Measurements from ENCODE around the gene CTNNA2. TPM values are rescaled to one million over a fixed set of nuclear protein-coding genes. Genes with fewer than 3 reads are reported as not detected.

CTNNA2 gene
- total RNA-seq, 1 experiment from 2014 or later: 5.5 TPM

GRCh38 chr2:79611448-79612016, 98.7 kb downstream of the CTNNA2 start:
- no peaks in the 10 kb centered on the region for H3K9me3 Mint-ChIP-seq
- peaks cover 4 to 7% of the 10 kb centered on the region in 2 experiments; a peak in 2 of 4 replicates for H3K4me1 Mint-ChIP-seq
- Histone ChIP-seq H3K79me1 (ENCODE audit: insufficient read depth, low read depth, low read length, poor library complexity, severe bottlenecking) (no peaks in the 10 kb centered on the region), H2BK120ac (ENCODE audit: low read depth, low read length, poor library complexity, severe bottlenecking) (no peak overlapping the region), H2BK15ac (ENCODE audit: low read depth, low read length) (no peak overlapping the region), H2AFZ (ENCODE audit: low read length) (no peak overlapping the region), H4K91ac (ENCODE audit: insufficient read length, low read depth, low read length) (no peak overlapping the region), H4K5ac (ENCODE audit: insufficient read length, low read depth, low read length) (no peak overlapping the region), H3K23ac (ENCODE audit: insufficient read length, low read depth, low read length) (no peak overlapping the region), H3K56ac (ENCODE audit: insufficient read length, low read depth, low read length) (no peak overlapping the region), H3K4me2 (ENCODE audit: insufficient read depth, insufficient read length, low read length) (no peak overlapping the region), H3T11ph (ENCODE audit: low read length) (no peak overlapping the region), H3K23me2 (ENCODE audit: insufficient read length, low read depth, low read length, poor library complexity, severe bottlenecking) (no peaks in the 10 kb centered on the region), H3K79me2 (ENCODE audit: insufficient read depth, low read length) (no peaks in the 10 kb centered on the region), H3K14ac (ENCODE audit: insufficient read depth, low read length) (no peak overlapping the region), H3K9me3 (ENCODE audit: control insufficient read depth, low read depth, low read length) (no peaks in the 10 kb centered on the region), H3K4ac (ENCODE audit: low read depth, low read length) (no peak overlapping the region), H4K20me1 (ENCODE audit: control insufficient read depth, insufficient read depth, insufficient read length) (no peaks in the 10 kb centered on the region), H3K9ac (ENCODE audit: extremely low read depth, insufficient read length, low read length) (no peak overlapping the region), H2BK12ac (ENCODE audit: insufficient read length, low read depth, low read length) (no peak overlapping the region), H3K4me1 (ENCODE audit: insufficient read depth, low read length) (no peaks in the 10 kb centered on the region), H3K27me3 (ENCODE audit: insufficient read depth, low read length) (no peaks in the 10 kb centered on the region), H2BK20ac (ENCODE audit: low read depth, low read length, poor library complexity, severe bottlenecking) (no peak overlapping the region), H2AK5ac (ENCODE audit: insufficient read length, low read length) (no peak overlapping the region), H3K27ac (ENCODE audit: insufficient read length, low read depth, low read length) (no peak overlapping the region), H4K8ac (replicated peaks; ENCODE audit: insufficient read length, low read depth, low read length) (no peak overlapping the region), H2BK5ac (ENCODE audit: insufficient read length, low read length) (no peak overlapping the region), H3K18ac (ENCODE audit: insufficient read length, low read depth, low read length) (no peak overlapping the region)
- WGBS (ENCODE audit: extremely low coverage, insufficient read length, low lambda C conversion rate): no CpG with 5 or more reads among the region's 9 CpGs
- TF ChIP-seq CTCF (conservative IDR thresholded peaks at IDR 0.05): no peak
- no peaks in the 10 kb centered on the region for H3K36me3 Mint-ChIP-seq (ENCODE audit: insufficient read depth in 1 of 3, low read depth in 3 of 3)
- H3K27me3 Mint-ChIP-seq (ENCODE audit: low read depth): no peaks in the 10 kb centered on the region
- no peak overlapping the region for H3K4me3 Mint-ChIP-seq
- peak overlapping the region in 1 of 3 experiments; percentile 78; a peak in 3 of 7 replicates for H3K27ac Mint-ChIP-seq
- no peak for DNase-seq

Measured in H9 (cell line).